ENCODE data around the gene CRYBA4. TPM values are rescaled to one million over a fixed set of nuclear protein-coding genes. Genes with fewer than 3 reads are reported as not detected.

Gene CRYBA4
- total RNA-seq, 2 experiments from 2014 or later: not detected

GRCh38 chr22:26675687-26676268 is 54.0 kb downstream of the CRYBA4 start:
- ChIA-PET POLR2A (no interaction called here), CTCF (interaction anchor here (1.1 to 5.5 kb wide), 2 partner anchors 12 to 173 kb away, joined by 3 to 39 read pairs; no protein-coding TSS in a partner anchor)
- ATAC-seq (no peak), DNase-seq (no peak)
- H3K9me3 Mint-ChIP-seq (ENCODE audit: insufficient read depth): no peaks in the 10 kb centered on the region
- peak overlapping the region; percentile 97 for H3K4me3 Mint-ChIP-seq
- H3K27ac Mint-ChIP-seq: peak overlapping the region; percentile 98
- H3K4me1 Mint-ChIP-seq (ENCODE audit: low read depth): peaks cover 56% of the 10 kb centered on the region
- no peaks in the 10 kb centered on the region for H3K27me3 Mint-ChIP-seq (ENCODE audit: low read depth)
- H3K36me3 Mint-ChIP-seq (ENCODE audit: low read depth): peaks cover 31% of the 10 kb centered on the region

DNA sequence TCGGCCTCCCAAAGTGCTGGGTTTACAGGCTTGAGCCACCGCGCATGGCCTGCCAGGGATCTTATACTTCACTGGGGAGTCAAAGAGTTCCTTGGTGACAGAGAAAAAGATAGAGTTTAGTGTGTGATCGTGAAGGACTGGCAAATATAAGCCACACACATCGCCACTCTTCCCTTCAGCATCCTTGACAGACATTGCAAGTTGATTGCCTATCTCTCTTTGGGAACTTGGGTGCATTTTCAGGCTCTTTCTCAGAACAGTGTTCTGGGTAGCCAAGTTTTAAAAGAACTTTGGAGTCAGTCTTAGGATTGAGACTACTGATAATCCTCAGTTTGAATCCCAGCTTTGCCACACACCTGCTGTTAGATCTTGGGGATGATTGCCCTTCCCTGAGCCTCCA is 55.5 kb downstream of the CRYBA4 start:
- Mint-ChIP-seq H3K36me3 (ENCODE audit: low read depth) (peaks cover 39% of the 10 kb centered on the region), H3K9me3 (ENCODE audit: insufficient read depth) (no peaks in the 10 kb centered on the region), H3K27me3 (ENCODE audit: low read depth) (no peaks in the 10 kb centered on the region), H3K27ac (no peak overlapping the region), H3K4me1 (ENCODE audit: low read depth) (peaks cover 41% of the 10 kb centered on the region), H3K4me3 (no peak overlapping the region)
- CTCF ChIA-PET: interaction anchor here (1.9 kb wide), 1 partner anchor 12 kb away, joined by 9 read pairs; no protein-coding TSS in a partner anchor
- DNase-seq: no peak
- ATAC-seq: no peak
- POLR2A ChIA-PET: no interaction called here

GRCh38 chr22:26679003-26679629 is 57.4 kb downstream of the CRYBA4 start:
- Mint-ChIP-seq H3K4me1 (ENCODE audit: low read depth) (peaks cover 36% of the 10 kb centered on the region), H3K27me3 (ENCODE audit: low read depth) (no peaks in the 10 kb centered on the region), H3K9me3 (ENCODE audit: insufficient read depth) (no peaks in the 10 kb centered on the region), H3K36me3 (ENCODE audit: low read depth) (peaks cover 33% of the 10 kb centered on the region), H3K27ac (no peak overlapping the region), H3K4me3 (no peak overlapping the region)
- DNase-seq (peak; percentile 83), ATAC-seq (peak; percentile 79)
- ChIA-PET POLR2A (no interaction called here), CTCF (interaction anchor here (0.6 to 2.2 kb wide), 22 partner anchors 13 to 1290 kb away, joined by 3 to 9 read pairs (median 3); no protein-coding TSS in a partner anchor)

Other genes starting within 250 kb of the CRYBA4 start
- 10 to 100 TPM in 1 of 2 experiments, 1 to 10 TPM in 1; 9.2 to 10.0 TPM for gene ASPHD2, start 192.7 kb upstream of the CRYBA4 start, total RNA-seq
- gene HPS4, start 138.2 kb upstream of the CRYBA4 start, total RNA-seq: 10 to 100 TPM; 32.2 to 34.6 TPM
- 10 to 100 TPM; 21.6 to 22.6 TPM for gene SRRD, start 138.1 kb upstream of the CRYBA4 start, total RNA-seq
- 10 to 100 TPM; 56.2 to 57.7 TPM for gene TFIP11, start 109.5 kb upstream of the CRYBA4 start, total RNA-seq
- gene TPST2, start 31.8 kb upstream of the CRYBA4 start, total RNA-seq: 10 to 100 TPM; 62.8 to 68.9 TPM
- gene CRYBB1, start 3.9 kb upstream of the CRYBA4 start, total RNA-seq: not detected
- gene MIAT, start 35.6 kb downstream of the CRYBA4 start, total RNA-seq: 10 to 100 TPM; 23.6 to 26.3 TPM